Activated CD4-positive, alpha-beta T cell treated with anti-CD3 and anti-CD28 coated beads, Interleukin-2, amount 50 U/mL, for 24 hours (primary cell): ENCODE data around the gene SRGAP2C.
A peak's percentile ranks its signal among the peaks of the same experiment; 100 is the strongest.
"Not testable (repeated sequence)": the region's sequence is repeated elsewhere in the genome, so short reads cannot be mapped to it uniquely, and the experiment has no call there.

ENCODE experiments used
- DNase-seq, 2 donors: peaks; one replicate each; pipeline ENCODE4 v3.0.0-alpha.2; 2020; ENCODE audit warnings: low read depth in 1 of 2, low spot score in 1 of 2

The SRGAP2C gene

GRCh38 chr1:121184290-121185127, at the start of gene SRGAP2C, which contains the start of gene FAM72B:
TSS of gene SRGAP2C (plus strand) at chr1:121184975. CDS start at chr1:121187447, 2,472 bp downstream.
TSS of gene FAM72B (minus strand) at chr1:121184340. CDS start at chr1:121183489, 851 bp downstream.
- peak; percentile 74 to 93 for DNase-seq

- DNase-seq, result not testable (repeated sequence)
Measured at GRCh38 chr1:121140393-121140792, 44.4 kb upstream of the SRGAP2C start.

GRCh38 chr1:121148489-121149190, 36.1 kb upstream of the SRGAP2C start:
- DNase-seq, result not testable (repeated sequence)

GRCh38 chr1:121151294-121151693, 33.5 kb upstream of the SRGAP2C start:
- DNase-seq, result not testable (repeated sequence)

GRCh38 chr1:121152788-121153187, 32.0 kb upstream of the SRGAP2C start:
- not testable (repeated sequence) for DNase-seq

GRCh38 chr1:121154811-121155210, 30.0 kb upstream of the SRGAP2C start:
- DNase-seq, result not testable (repeated sequence)

- DNase-seq, result not testable (repeated sequence)
Measured at GRCh38 chr1:121155671-121156358, 29.0 kb upstream of the SRGAP2C start.

GRCh38 chr1:121156958-121157603, 27.7 kb upstream of the SRGAP2C start:
- DNase-seq, result not testable (repeated sequence)

- not testable (repeated sequence) for DNase-seq
Measured at GRCh38 chr1:121157609-121158008, 27.2 kb upstream of the SRGAP2C start.

GRCh38 chr1:121160118-121160517, 24.7 kb upstream of the SRGAP2C start:
- not testable (repeated sequence) for DNase-seq

GRCh38 chr1:121161199-121161901, 23.4 kb upstream of the SRGAP2C start:
- not testable (repeated sequence) for DNase-seq

- DNase-seq, result not testable (repeated sequence)
Measured at GRCh38 chr1:121163850-121164757, 20.7 kb upstream of the SRGAP2C start.

- not testable (repeated sequence) for DNase-seq
Measured at GRCh38 chr1:121165296-121165695, 19.5 kb upstream of the SRGAP2C start.

- not testable (repeated sequence) for DNase-seq
Measured at GRCh38 chr1:121167225-121167738, 17.5 kb upstream of the SRGAP2C start.

- not testable (repeated sequence) for DNase-seq
Measured at GRCh38 chr1:121168152-121168668, 16.6 kb upstream of the SRGAP2C start.

- not testable (repeated sequence) for DNase-seq
Measured at GRCh38 chr1:121176649-121177048, 8.1 kb upstream of the SRGAP2C start.

GRCh38 chr1:121178197-121178596, 6.6 kb upstream of the SRGAP2C start:
- DNase-seq, result not testable (repeated sequence)

GRCh38 chr1:121183867-121184266, 908 bp upstream of the SRGAP2C start:
- DNase-seq, result not testable (repeated sequence)
